GM19351 (cell line): Measurements from ENCODE around the gene LHX3.

Experiments
- ATAC-seq: cut with Tn5 transposase; IDR thresholded peaks from one replicate; pipeline ENCODE4 v1.9.1; 2021; ENCODE audit warnings: mild to moderate bottlenecking, moderate library complexity; ENCODE audit not compliant: unreplicated experiment

The LHX3 gene

GRCh38 chr9:136179101-136179616 lies 25.8 kb downstream of the LHX3 start:
- ATAC-seq: no peak

DNA sequence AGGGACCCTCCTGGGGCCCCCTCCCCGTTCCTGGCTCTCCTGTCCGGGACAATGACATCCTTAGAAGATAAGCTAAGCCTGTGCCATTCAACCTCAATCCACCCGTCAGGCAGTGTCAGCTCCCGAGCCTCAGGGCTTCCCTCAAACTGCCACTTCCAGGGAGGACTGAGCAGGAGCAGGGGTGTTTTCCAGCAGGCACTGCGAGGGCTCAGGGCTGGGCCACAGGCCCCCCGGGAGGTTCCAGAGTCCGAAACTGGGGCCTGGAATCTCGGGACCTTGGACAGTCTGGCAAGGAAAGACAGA lies 26.2 kb downstream of the LHX3 start:
- ATAC-seq: no peak

GRCh38 chr9:136178061-136178772 lies 26.7 kb downstream of the LHX3 start:
- ATAC-seq: no peak

- no peak for ATAC-seq
Observed at GRCh38 chr9:136177224-136177623, 27.7 kb downstream of the LHX3 start.

DNA sequence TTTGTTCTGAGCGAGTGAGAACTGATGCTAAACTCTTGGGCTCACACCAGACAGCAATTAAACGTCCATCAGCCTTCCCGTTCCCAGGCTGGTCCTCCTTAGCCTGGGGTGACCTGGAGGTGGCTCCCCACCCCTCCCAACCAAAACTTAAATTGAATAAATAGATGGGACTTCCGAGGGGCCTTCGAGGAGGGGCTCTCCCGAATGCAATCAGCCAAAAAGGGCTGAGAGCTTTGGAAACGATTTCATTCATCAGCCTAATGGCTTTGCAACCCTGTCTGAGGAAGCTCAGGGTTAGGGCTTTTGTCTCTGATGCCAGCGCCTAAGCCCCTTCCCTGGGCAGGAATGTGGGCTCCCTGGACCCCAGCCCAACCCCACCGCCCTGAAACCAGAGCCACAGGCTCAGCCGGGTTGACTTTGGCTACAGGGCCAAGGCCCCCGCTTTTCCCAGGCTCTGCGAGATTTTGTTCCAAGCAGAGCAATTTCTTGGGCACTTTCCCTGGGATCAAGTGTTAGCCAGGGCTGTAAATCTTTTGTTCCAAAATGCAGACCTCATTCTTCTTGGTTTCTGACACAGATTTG lies 29.2 kb downstream of the LHX3 start:
- ATAC-seq: no peak

GRCh38 chr9:136174779-136175615 lies 29.9 kb downstream of the LHX3 start:
- ATAC-seq: no peak

DNA sequence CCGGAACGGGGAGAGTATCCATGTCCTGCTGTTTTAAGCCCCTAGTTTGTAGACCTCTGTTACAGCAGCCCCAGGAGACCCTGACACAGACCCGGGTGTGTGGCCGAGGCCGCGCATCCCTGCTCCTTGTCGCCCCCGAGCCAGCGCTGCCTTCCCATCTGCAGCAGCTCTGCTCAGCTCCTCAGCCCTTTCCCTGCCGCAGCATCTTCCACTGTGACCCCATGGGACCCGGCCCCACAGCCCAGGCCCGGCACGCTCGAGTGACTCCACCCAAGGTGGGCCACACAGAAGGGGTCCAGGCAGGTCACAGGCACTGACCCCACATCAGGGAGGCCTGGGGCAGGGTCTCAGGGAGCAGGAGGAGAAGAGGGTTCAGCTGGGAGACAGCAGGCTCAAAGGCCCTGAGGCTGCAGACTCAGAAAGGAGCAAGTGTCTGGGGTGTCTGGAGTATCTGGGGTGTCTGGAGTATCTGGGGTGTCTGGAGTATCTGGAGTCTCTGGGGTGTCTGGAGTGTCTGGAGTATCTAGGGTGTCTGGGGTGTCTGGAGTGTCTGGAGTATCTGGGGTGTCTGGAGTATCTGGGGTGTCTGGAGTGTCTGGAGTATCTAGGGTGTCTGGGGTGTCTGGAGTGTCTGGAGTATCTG lies 31.2 kb downstream of the LHX3 start:
- no peak for ATAC-seq

DNA sequence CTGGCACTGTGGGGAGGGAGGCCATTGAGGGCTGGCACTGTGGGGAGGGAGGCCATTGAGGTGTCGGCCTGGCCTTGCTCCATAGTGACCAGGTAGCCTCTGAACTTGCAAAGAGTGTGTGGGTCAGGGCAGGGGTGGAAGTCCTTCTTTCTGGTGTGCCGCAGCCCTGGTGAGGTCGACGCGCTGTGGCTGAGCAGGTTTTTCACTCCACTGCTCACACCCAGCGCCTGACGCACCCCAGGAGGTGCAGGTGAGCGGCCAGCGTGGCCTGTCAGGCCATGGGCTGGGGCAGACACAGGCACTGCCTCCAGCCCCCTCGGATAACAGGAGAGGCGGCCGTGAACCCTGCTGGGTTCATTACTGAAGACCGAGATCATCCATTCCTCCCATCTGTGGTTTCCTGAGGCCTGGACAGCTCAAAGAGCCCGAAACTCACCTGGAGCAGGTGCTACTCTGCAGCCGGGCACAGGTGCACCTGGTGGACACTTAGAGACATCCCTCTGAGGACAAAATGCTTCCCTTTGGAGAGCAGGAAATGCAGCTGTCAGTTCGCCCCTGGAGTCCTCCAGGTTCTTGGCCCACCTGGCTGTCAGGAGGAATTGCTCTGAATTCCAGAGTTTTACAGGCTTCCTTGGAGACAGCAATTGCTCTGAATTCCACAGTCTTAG lies 32.4 kb downstream of the LHX3 start:
- ATAC-seq: no peak

DNA sequence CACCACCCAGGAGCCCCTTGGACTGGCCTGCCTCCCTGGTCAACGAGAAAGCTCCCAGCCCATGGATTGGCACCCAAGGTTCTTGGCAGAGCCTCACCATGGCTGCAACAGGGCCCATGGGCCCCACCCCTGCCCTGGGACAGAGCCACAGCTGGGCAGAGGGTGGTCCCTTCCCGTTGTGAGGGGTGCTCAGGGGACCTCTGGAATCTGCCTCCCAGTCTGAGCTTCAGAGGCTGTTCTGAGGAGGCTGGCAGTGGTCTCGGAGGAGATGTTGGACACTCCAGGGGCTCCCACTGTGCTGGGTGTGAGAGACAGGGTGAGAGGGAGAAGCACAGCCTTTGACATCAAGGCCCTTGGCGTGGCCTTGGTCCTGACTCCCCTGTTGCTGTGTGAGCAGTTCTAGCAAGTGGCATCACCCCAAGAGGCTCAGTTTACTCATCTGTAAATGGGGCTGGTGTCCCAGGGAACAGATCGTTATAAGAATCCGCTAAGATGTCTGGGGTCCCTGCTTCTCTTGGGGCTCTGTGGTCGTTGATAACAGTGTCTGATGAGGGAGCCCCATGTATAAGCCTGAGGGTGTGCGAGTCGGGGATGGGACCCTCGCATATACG lies 33.0 kb downstream of the LHX3 start:
- ATAC-seq: no peak

GRCh38 chr9:136171009-136171800 lies 33.7 kb downstream of the LHX3 start:
- no peak for ATAC-seq

GRCh38 chr9:136170006-136170901 lies 34.7 kb downstream of the LHX3 start:
- no peak for ATAC-seq

DNA sequence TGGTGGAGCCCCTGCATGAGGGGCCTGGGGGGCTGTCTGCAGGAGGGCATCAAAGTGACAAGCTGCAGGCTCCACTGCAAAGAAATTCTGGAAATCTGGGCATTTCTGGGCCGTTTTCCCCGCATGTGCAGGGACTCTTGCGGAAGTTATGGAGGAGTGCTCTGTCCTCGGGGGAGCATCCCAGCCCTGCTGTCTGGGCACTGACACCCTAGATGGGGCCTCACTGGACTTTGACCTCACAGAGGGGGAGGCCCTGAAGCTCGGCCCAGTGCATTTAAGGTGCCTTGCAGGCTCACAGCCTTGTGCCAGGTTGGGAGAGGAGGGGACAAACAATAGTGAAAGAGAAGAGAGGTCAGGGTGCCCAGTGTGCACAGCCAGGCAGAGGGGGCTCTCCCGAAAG lies 35.4 kb downstream of the LHX3 start:
- no peak for ATAC-seq

DNA sequence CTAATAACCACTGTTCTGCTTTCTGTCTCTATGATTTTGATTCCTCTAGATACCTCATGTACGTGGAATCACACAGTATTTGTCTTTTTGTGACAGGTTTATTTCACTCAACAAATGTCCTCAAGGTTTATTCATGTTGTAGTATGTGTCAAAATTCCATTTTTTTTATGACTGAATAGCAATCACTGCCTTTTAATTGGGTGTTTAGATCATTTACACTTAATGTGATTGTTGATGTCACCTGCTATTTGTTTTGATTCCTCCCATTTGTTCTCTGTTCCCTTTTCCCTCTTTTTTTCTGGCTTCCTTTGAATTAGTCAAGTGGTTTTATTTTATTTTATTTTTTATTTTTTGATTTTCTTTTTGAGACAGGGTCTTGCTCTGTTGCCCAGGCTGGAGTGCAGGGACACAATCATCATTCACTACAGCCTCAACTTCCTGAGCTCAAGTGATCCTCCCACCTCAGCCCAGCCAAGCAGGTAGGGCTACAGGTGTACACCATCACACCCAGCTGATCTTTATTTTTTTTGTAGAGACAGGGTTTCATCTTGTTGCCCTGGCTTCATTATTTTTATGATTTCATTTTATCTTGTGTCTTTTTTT lies 41.6 kb downstream of the LHX3 start:
- no peak for ATAC-seq

DNA sequence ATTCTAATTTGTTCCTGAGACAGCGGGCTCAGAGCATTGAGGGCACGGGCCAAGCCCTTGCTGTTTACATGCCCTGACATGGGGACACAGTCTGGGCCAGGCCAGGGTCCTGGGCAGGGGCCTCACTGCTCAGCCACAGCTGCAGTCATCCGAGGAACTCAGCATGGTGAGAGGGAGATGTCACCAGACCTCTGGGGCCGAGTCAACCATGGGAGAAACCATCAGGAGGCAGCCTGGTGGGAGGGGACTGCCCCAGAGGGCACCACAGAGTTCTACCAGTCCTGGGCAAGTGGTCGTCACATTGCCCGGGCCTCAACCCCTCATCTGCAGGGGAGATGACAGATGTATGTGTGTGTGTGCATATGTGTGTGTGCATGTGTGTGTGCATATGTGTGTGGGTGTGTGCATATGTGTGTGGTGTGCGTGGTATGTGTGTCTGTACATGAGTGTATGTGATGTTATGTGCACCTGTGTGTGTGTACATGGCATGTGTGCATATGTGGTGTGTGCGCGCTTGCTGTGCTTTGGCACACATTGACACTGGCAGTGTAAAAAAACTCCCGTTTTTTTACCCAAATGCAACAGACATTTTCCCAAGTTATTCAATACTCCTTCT lies 43.8 kb downstream of the LHX3 start:
- no peak for ATAC-seq

DNA sequence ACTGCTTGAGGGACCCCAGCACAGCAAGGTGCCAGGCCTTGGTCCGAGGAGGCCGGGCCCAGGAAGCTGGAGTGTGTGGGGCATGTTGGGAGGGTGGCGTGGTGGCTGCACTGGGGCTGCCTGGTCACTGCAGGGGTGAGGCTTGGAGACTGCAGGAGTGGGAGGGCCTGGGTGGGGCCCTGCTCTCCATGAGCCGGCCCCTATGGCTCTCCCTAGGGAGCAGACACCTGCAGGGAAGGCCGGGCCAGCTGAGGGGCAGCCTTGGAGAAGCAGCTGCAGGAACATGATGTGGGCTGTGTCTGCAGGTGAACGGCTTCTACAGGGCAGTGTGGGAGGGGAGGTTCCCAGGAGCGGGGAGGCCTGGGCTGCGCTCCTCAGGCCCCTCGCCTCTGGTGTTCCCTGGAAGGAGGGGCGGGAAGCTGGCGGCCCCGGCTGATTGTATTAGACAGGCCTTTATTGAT lies 44.5 kb downstream of the LHX3 start:
- ATAC-seq: no peak

GRCh38 chr9:136159851-136160250 lies 45.1 kb downstream of the LHX3 start:
- no peak for ATAC-seq

GRCh38 chr9:136157477-136158265 lies 47.3 kb downstream of the LHX3 start:
- no peak for ATAC-seq
